HepG2 (cell line): ENCODE results near the gene RAP1GAP2. TPM values are rescaled to one million over a fixed set of nuclear protein-coding genes. Genes with fewer than 3 reads are reported as not detected.

ENCODE experiments used
- ATAC-seq: fragments of 200-7000 bp; cut with Tn5 transposase; 3 replicates; pipeline ENCODE4 v1.9.1; 2020; ENCODE audit warnings: mild to moderate bottlenecking, moderate library complexity
- BruUV-seq: library from RNA; stranded (reverse); fragments of 400-500 nt; replicated peaks from 2 replicates; lab custom pipeline; 2021; lab: Mats Ljungman, UMichigan
- CTCF ChIA-PET: fragments of 300-600 bp; formaldehyde crosslinking; extraction: SDS; loops from one replicate; lab custom pipeline; 2021; ENCODE audit warnings: low total read pairs, inconsistent platforms, low intra/inter-chr PET ratio; lab: Yijun Ruan, JAX
- POLR2A ChIA-PET: fragments of 350-600 bp; sonication (Branson Sonifier 250); formaldehyde crosslinking; loops from one replicate; lab custom pipeline; 2020; ENCODE audit warnings: antibody characterized with exemption, inconsistent platforms; lab: Yijun Ruan, JAX
- DNase-seq: peaks from one replicate; pipeline ENCODE4 v3.0.0-alpha.2; 2015; ENCODE audit warnings: low spot score
- FAIRE-seq: peaks from 3 replicates; lab custom pipeline; 2011; peaks lifted over from hg19 to GRCh38; lab: Jason Lieb, UNC
- H2AFZ ChIP-seq: one replicate; pipeline ENCODE4 v1.6.1; 2011; ENCODE audit warnings: low read length, inconsistent platforms
- H3K27ac ChIP-seq: fragments of 300-600 bp; 3 replicates; pipeline ENCODE4 v1.8.0; 2011; ENCODE audit warnings: mixed run types, mild to moderate bottlenecking, mixed read lengths, low read length, inconsistent platforms; ENCODE audit not compliant: insufficient read depth; ENCODE audit errors: extremely low read length
- H3K27me3 ChIP-seq, 2 experiments: fragments of 200-600 bp in 1 of 2; 2 replicates in 1 of 2; 3 replicates in 1 of 2; pipeline versions ENCODE4 v1.6.0 to v1.8.0; 2011; ENCODE audit warnings: low read length in 2 of 2, mild to moderate bottlenecking in 2 of 2, moderate library complexity in 2 of 2, inconsistent platforms in 1 of 2; ENCODE audit not compliant: insufficient read depth in 2 of 2, control insufficient read depth in 1 of 2
- H3K36me3 ChIP-seq, 2 experiments: fragments of 200-600 bp in 1 of 2; replicated peaks in 1 of 2; 2 replicates in 1 of 2; 3 replicates in 1 of 2; pipeline versions ENCODE4 v1.5.1 to v1.8.0; 2011; ENCODE audit warnings: low read length in 2 of 2, inconsistent platforms in 1 of 2; ENCODE audit not compliant: insufficient read depth in 2 of 2, control insufficient read depth in 1 of 2
- H3K4me1 ChIP-seq: 2 replicates; pipeline ENCODE4 v1.5.1; 2012; ENCODE audit warnings: low read length, inconsistent platforms; ENCODE audit not compliant: insufficient read depth
- H3K4me2 ChIP-seq: 2 replicates; pipeline ENCODE4 v1.6.0; 2011; ENCODE audit warnings: low read depth, low read length, inconsistent platforms
- H3K4me3 ChIP-seq, 3 experiments: fragments of 200-600 bp in 1 of 3; sonication (generic), shearing (Covaris generic) in 1 of 3; replicated peaks in 1 of 3; 2 replicates each; pipeline ENCODE4 v1.5.1; 2011 to 2016; ENCODE audit warnings: low read length in 3 of 3, inconsistent platforms in 2 of 3, low read depth in 2 of 3, mild to moderate bottlenecking in 2 of 3, control low read depth in 1 of 3, mixed read lengths in 1 of 3; ENCODE audit not compliant: insufficient read depth in 1 of 3
- H3K79me2 ChIP-seq: one replicate; pipeline ENCODE4 v1.6.1; 2011; ENCODE audit warnings: low read length, inconsistent platforms; ENCODE audit not compliant: insufficient read depth
- H3K9ac ChIP-seq: 2 replicates; pipeline ENCODE4 v1.6.0; 2011; ENCODE audit warnings: mild to moderate bottlenecking, low read depth, low read length, inconsistent platforms; ENCODE audit not compliant: insufficient read depth
- H3K9me3 ChIP-seq: 2 replicates; pipeline ENCODE4 v1.5.1; 2012; ENCODE audit warnings: mild to moderate bottlenecking, low read length
- H4K20me1 ChIP-seq: 2 replicates; pipeline ENCODE4 v1.6.0; 2011; ENCODE audit warnings: inconsistent platforms, mild to moderate bottlenecking, low read length, moderate library complexity; ENCODE audit not compliant: insufficient read depth
- ATF7-NPFF ChIP-seq: sonication (generic); formaldehyde crosslinking; IDR thresholded peaks from 2 replicates; pipeline ENCODE4 v1.8.1; 2023; ENCODE audit warnings: mild to moderate bottlenecking, low read depth, missing genetic modification reagents, moderate library complexity
- BRF2 ChIP-seq: sonication (generic); formaldehyde crosslinking; IDR thresholded peaks from 2 replicates; pipeline ENCODE4 v1.8.1; 2022; ENCODE audit warnings: mild to moderate bottlenecking, missing genetic modification reagents
- CBX2 ChIP-seq, 2 experiments: fragments of 200-600 bp in 1 of 2; sonication (generic); formaldehyde crosslinking in 1 of 2; IDR thresholded peaks; 2 replicates each; pipeline versions ENCODE4 v1.7.0 to v1.8.1; 2018 to 2022; ENCODE audit warnings: low read depth in 2 of 2, low read length in 1 of 2, mild to moderate bottlenecking in 1 of 2, missing genetic modification reagents in 1 of 2
- ELF3 ChIP-seq: IDR thresholded peaks from 2 replicates; pipeline ENCODE4 v1.6.1; 2016; ENCODE audit warnings: missing genetic modification reagents, missing compliant biosample characterization
- FOXA3 ChIP-seq: IDR thresholded peaks from 2 replicates; pipeline ENCODE4 v1.6.1; 2016; ENCODE audit warnings: missing genetic modification reagents, missing compliant biosample characterization
- MAFF ChIP-seq: IDR thresholded peaks from 2 replicates; pipeline ENCODE4 v1.6.1; 2011; ENCODE audit warnings: low read depth, low read length, improper control_type of control experiment
- SATB2 ChIP-seq: sonication (generic); formaldehyde crosslinking; IDR thresholded peaks from 2 replicates; pipeline ENCODE4 v1.5.0; 2020; ENCODE audit warnings: missing genetic modification reagents
- SIX4 ChIP-seq: sonication (generic); formaldehyde crosslinking; IDR thresholded peaks from 2 replicates; pipeline ENCODE4 v1.4.0; 2020; ENCODE audit warnings: missing genetic modification reagents
- SPEN ChIP-seq: sonication (generic); formaldehyde crosslinking; IDR thresholded peaks from 2 replicates; pipeline ENCODE4 v1.5.1; 2020; ENCODE audit warnings: low read depth, mild to moderate bottlenecking, missing genetic modification reagents
- ZFP37 ChIP-seq: sonication (generic); formaldehyde crosslinking; IDR thresholded peaks from 2 replicates; pipeline ENCODE4 v1.4.0; 2020; ENCODE audit warnings: missing genetic modification reagents, borderline replicate concordance
- ZNF746 ChIP-seq: sonication (generic); formaldehyde crosslinking; IDR thresholded peaks from 2 replicates; pipeline ENCODE4 v1.8.0; 2022; ENCODE audit warnings: mild to moderate bottlenecking, missing genetic modification reagents
- ZSCAN5A ChIP-seq: sonication (generic); formaldehyde crosslinking; IDR thresholded peaks from 2 replicates; pipeline ENCODE4 v1.8.0; 2022; ENCODE audit warnings: mild to moderate bottlenecking, missing genetic modification reagents, borderline replicate concordance
- WGBS: methylation state at CpG from one replicate; pipeline ENCODE4 v1.1.6; 2017; ENCODE audit warnings: low lambda C conversion rate; 5-methylcytosine and 5-hydroxymethylcytosine counted together
- in situ Hi-C: cut with HindIII; loops from 2 replicates; pipeline ENCODE4 v1.10.0; 2017; ENCODE audit warnings: low pct_unique_long_range_greater_than_20kb; ENCODE audit not compliant: extremely low pct_ligation_motif_present
- intact Hi-C: fragments of 100-400 bp; cut with micrococcal nuclease; formaldehyde crosslinking; loops from one replicate; pipeline ENCODE4 v1.10.0; 2022; ENCODE audit not compliant: unreplicated experiment
- polyA plus RNA-seq, 8 experiments: library from polyadenylated mRNA; depleted of rRNA in 3 of 8; stranded (reverse) in 7 of 8; unstranded in 1 of 8; fragments of >200 nt; fragmentation: Illumina TruSeq in 4 of 8; extraction: Trizol in 4 of 8; gene quantifications; 2 replicates each; pipeline versions ENCODE4 v1.2.1 to v1.2.3, GENCODE V29; 2011 to 2016; ENCODE audit warnings: low read depth in 4 of 8, missing spikeins in 1 of 8, mixed read lengths in 1 of 8; ENCODE audit not compliant: insufficient read depth in 1 of 8
- total RNA-seq, 5 experiments: library from RNA; depleted of rRNA; stranded (reverse); fragments of >200 nt; fragmentation: Illumina TruSeq; extraction: Trizol; gene quantifications; 2 replicates each; pipeline ENCODE4 v1.2.3, GENCODE V29; 2016; ENCODE audit warnings: low read depth in 1 of 5

The RAP1GAP2 gene
- total and polyA plus RNA-seq, 2 of the 13 experiments (the other 11 are each of a cell fraction or from before 2014, with no cell fraction given) = 10.9 to 12.0 TPM

GRCh38 chr17:3026856-3027751 is 230.9 kb downstream of the RAP1GAP2 start:
- no peak for ATAC-seq

GRCh38 chr17:3027786-3028532 is 231.7 kb downstream of the RAP1GAP2 start:
- 94% methylated on average over 18 of the region's 18 CpGs for WGBS
- in situ Hi-C loops = no loop called here
- Histone ChIP-seq H3K4me3 (no peak overlapping the region), H3K9me3 (no peaks in the 10 kb centered on the region), H3K4me2 (no peak overlapping the region), H3K79me2 (no peaks in the 10 kb centered on the region), H3K27me3 (no peaks in the 10 kb centered on the region), H3K36me3 (peaks cover 12 to 25% of the 10 kb centered on the region in 2 experiments), H3K4me1 (no peaks in the 10 kb centered on the region), H3K9ac (no peak overlapping the region), H4K20me1 (no peaks in the 10 kb centered on the region), H3K27ac (no peak overlapping the region), H2AFZ (no peak overlapping the region)
- POLR2A ChIA-PET = no interaction called here
- no TSS peak for BruUV-seq
- CTCF ChIA-PET = no interaction called here
- no peak for DNase-seq
- intact Hi-C loops = no loop called here
- no peak for ATAC-seq
- FAIRE-seq = no peak
- no peak for TF ChIP-seq ZFP37 (CRISPR knock-in tag)
- TF ChIP-seq FOXA3 (CRISPR knock-in tag) = no peak
- no peak for TF ChIP-seq MAFF
- TF ChIP-seq BRF2 (CRISPR knock-in tag) = no peak
- no peak for TF ChIP-seq SIX4 (CRISPR knock-in tag)
- no peak for TF ChIP-seq ELF3 (CRISPR knock-in tag)
- no peak for TF ChIP-seq SPEN (CRISPR knock-in tag)
- TF ChIP-seq ZNF746 (CRISPR knock-in tag) = no peak
- no peak for TF ChIP-seq SATB2 (CRISPR knock-in tag)
- TF ChIP-seq ZSCAN5A = no peak
- no peak for TF ChIP-seq ATF7-NPFF

More at GRCh38 chr17:3026856-3027751, 230.9 kb downstream of the RAP1GAP2 start:
- intact Hi-C loops = no loop called here
- H2AFZ ChIP-seq = no peak overlapping the region
- H3K27ac ChIP-seq = no peak overlapping the region
- no peak for FAIRE-seq
- H3K4me1 ChIP-seq = no peaks in the 10 kb centered on the region
- H4K20me1 ChIP-seq = no peaks in the 10 kb centered on the region
- no peak overlapping the region for H3K9ac ChIP-seq
- 96% methylated on average over 20 of the region's 31 CpGs for WGBS
- POLR2A ChIA-PET = no interaction called here
- H3K9me3 ChIP-seq = peaks cover 8% of the 10 kb centered on the region
- in situ Hi-C loops = no loop called here
- DNase-seq = no peak
- no peak for TF ChIP-seq CBX2 (IDR thresholded peaks at IDR 0.05; ENCODE audit: low read depth, low read length)
- no peak for TF ChIP-seq CBX2 (CRISPR knock-in tag; IDR thresholded peaks at IDR 0.05; ENCODE audit: low read depth)
- TF ChIP-seq, all 625 proteins: peak for 0
- Histone ChIP-seq H3K27me3 (no peaks in the 10 kb centered on the region), H3K79me2 (no peaks in the 10 kb centered on the region), H3K36me3 (peaks cover 12 to 28% of the 10 kb centered on the region in 2 experiments), H3K4me2 (no peak overlapping the region), H3K4me3 (no peak overlapping the region)
- BruUV-seq = no TSS peak
- CTCF ChIA-PET = no interaction called here
